Inflammatory macrophage treated with lipopolysaccharide for 1 hour (primary cell): ENCODE data around the gene PAXIP1.
"Not testable (repeated sequence)": the region's sequence is repeated elsewhere in the genome, so short reads cannot be mapped to it uniquely, and the experiment has no call there.

ENCODE experiments used
- DNase-seq, 2 donors: peaks; one replicate each; pipeline ENCODE4 v3.0.0-alpha.2; 2020 to 2022

Gene PAXIP1, protein sequence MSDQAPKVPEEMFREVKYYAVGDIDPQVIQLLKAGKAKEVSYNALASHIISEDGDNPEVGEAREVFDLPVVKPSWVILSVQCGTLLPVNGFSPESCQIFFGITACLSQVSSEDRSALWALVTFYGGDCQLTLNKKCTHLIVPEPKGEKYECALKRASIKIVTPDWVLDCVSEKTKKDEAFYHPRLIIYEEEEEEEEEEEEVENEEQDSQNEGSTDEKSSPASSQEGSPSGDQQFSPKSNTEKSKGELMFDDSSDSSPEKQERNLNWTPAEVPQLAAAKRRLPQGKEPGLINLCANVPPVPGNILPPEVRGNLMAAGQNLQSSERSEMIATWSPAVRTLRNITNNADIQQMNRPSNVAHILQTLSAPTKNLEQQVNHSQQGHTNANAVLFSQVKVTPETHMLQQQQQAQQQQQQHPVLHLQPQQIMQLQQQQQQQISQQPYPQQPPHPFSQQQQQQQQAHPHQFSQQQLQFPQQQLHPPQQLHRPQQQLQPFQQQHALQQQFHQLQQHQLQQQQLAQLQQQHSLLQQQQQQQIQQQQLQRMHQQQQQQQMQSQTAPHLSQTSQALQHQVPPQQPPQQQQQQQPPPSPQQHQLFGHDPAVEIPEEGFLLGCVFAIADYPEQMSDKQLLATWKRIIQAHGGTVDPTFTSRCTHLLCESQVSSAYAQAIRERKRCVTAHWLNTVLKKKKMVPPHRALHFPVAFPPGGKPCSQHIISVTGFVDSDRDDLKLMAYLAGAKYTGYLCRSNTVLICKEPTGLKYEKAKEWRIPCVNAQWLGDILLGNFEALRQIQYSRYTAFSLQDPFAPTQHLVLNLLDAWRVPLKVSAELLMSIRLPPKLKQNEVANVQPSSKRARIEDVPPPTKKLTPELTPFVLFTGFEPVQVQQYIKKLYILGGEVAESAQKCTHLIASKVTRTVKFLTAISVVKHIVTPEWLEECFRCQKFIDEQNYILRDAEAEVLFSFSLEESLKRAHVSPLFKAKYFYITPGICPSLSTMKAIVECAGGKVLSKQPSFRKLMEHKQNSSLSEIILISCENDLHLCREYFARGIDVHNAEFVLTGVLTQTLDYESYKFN

DNA sequence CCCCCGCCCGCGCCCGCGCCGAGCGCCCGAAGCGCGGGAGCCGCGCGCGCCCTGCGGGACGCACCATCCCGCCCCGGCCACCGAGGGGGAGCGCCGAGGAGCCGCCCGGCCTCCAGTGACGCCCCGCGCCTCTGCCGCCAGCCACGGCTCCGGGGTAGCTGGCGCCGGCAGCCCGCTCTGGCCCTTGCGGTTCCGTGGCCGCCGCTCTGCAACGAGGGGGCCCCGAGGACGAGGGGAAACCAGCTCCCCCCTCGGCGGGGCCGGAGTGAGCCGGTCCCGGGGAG lies at the start of gene PAXIP1:
PAXIP1 (minus strand) TSS at position 33 of the 284 bp plus-strand sequence. CDS start 195 bp downstream, outside the sequence.
- DNase-seq: peak in 1 of 2 donors; percentile 17

DNA sequence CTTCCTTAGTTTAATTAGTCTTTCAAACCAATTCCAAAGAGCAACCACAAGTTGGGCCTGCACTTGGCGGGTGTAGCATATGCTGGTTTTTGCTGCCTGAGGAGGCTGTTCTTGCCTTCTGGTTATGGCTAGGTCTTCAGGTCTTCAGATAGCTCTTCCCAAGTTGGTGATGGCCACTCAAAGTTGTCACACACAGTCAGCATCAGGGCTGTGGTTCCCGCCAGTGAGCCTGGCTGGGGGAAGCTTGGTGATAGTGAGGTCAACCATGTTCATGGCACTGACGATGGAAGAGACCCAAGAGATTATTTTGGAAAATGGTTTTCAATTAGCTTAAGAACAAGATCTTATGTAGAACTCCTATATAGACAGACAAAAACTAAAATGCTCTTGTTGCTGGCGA lies 48.4 kb upstream of the PAXIP1 start:
- no peak for DNase-seq

DNA sequence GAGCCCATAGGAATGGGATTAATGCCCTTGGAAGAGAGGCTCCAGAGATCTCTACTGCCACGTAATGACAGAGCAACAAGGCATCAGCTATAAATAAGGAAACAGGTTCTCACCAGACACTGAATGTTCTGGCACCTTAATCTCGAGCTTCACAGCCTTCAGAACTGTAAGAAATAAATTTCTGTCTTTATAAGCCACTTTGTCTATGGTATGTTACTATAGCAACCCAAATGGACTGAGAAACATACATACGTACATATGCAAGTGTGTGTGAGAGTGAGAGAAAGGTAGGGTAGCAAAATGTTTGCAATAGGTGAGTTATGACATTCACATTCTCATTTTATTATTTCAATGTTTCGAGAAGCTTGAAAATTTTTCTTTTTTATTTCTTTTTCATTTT lies 45.1 kb upstream of the PAXIP1 start:
- no peak for DNase-seq

DNA sequence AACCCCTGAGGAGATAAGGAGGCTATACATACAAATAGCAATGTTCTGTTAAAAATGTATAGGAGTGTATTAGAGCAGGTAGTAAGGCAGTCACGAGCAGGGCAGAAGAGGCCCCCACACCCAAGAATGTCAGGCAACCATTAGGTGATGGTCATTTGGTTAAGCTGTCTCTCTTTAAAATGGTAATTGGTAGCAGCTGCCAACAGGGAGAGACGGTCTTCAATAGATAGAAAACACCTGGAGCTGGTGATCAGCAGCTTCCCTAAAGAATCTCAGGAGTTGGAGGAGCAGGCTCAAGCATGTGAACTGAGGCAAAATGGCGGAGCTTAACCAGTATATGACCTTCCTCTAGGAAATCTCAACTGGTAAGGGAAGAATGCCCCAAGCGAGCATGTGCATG lies 40.8 kb upstream of the PAXIP1 start:
- no peak for DNase-seq

DNA sequence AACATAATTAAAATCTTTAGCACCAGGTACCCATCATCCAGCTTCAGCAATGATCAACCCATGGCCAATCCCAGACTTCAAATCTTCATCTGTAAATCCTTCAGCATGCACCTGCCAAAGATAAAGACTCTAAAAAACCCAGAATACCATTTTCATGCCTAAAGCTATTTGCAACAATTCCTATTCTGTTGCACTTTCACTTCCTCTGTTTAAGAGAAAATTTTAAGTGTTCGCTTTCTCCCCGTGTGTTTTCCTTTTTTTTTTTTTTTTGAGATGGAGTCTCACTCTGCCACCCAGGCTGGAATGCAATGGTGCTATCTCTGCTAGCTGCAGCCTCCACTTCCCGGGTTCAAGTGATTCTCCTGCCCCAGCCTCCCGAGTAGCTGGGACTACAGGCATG lies 35.4 kb upstream of the PAXIP1 start:
- DNase-seq: no peak

DNA sequence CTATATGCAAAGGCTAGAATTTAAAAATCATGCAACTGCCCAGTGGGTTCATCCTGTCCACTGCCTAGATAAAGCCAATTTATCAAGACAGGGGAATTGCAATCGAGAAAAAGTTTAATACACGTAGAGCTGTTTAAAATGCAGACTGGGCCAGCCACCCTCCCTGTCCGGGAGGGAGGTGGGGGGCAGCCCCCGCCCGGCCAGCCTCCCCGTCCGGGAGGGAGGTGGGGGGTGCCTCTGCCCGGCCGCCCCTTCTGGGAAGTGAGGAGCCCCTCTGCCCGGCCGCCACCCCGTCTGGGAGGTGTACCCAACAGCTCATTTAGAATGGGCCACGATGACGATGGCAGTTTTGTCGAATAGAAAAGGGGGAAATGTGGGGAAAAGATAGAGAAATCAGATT lies 31.6 kb upstream of the PAXIP1 start:
- not testable (repeated sequence) for DNase-seq

DNA sequence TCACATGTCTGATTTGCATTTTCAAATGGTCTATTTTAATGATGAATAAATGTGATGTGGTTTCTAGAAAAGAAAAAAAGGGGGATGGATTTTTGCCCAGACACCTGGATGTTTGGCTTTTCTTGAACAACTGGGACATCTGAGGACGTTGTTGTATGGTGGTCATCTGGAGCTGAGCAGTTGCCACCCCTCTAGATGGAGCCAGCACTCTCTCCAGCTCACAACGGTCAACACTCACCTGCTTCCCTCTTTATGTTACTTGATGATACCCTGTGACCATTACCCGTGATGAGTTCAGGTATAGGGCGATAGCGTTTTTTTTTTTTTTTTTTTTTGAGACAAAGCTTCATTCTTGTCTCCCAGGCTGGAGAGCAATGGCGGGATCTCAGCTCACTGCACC lies 30.1 kb upstream of the PAXIP1 start:
- no peak for DNase-seq

DNA sequence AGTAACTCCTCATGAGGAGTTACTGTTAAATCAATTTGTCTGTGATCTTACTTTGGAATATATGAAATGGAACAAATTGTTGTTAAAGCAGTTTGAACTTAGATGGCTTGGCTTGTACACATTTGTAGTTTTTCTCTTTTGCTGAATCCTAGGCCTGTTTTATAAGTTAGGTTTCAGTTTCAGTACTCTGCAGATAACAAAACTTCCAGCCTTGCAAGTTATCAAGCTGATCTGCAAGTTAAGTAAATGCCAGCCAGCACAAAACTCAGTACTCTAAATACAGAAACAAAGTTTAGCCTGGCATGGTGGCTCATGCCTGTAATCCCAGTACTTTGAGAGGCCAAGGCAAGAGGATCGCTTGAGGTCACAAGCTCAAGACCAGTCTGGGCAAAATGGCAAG lies 25.0 kb upstream of the PAXIP1 start:
- DNase-seq: no peak

DNA sequence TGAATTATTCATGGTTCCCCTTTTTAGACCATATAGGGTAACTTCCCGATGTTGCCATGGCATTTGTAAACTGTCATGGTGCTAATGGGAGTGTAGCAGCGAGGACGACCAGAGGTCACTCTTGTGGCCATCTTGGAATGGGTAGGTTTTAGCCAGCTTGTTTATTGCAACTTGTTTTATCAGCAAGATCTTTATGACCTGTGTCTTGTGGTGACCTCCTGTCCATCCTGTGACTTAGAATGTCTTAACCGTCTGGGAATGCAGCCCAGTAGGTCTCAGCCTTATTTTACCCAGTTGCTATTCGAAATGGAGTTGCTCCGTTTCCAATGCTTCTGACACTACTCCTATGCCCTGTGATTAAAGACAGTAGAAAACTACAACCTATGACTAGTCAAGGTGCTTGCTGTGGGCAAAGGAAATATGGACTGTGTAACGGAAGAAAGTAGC lies 18.8 kb upstream of the PAXIP1 start:
- peak in 1 of 2 donors; percentile 0 for DNase-seq

DNA sequence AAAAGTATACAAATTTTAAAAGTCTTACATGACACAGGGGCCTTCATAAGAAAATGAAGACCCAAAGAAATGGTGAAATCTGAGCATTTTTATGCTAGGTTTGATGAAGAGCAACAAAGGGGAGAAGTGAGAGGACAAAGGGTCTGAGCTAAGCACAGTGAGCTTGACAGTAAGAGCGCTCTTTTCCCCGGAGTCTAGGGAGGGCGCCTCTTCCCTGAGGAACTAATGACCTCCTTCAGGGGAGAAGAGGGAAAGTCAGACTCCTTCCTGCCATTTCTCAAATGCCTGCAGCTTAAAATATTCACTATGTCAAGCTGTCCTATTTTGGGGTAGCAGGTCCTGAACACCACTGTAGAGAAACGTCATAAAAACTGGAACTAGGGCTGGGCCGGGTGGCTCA lies 18.1 kb upstream of the PAXIP1 start:
- no peak for DNase-seq

DNA sequence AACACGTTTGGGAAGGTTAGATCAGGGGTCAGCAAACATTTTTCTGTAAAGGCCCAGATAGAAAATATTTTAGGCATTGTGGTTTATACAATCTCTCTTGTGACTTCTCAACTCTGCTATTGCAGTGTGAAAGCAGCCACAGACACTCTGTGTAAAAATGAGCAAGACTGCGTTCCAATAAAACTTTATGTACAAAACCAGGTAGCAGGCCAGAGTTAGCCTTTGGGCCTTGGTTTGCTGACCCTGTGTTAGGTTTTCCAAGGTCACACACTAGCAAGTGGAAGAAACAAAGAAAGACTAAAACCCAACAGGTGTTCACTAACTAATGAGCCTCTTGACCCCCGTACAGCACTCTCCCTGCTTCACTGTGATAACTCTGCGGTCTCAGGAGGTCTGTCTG lies 14.9 kb upstream of the PAXIP1 start:
- DNase-seq: no peak

DNA sequence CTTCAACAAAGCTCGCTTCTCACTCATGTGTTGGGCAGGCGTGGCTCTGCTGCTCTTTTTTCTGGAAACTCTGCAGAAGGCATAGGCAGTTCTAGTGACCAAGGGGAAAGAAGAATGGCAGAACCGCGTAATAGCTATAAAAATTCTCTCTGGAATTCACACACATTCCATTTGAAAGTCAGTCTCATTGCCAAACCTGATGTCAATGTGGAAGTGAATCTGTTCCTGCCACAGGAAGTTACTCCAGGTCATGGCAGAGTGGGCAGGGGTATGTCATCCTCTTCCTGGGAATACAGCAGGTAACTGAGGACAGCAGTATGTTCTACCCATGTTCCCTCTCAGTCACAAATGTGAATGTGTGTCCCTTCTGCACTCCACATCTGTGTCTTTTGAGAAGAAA lies 8.2 kb upstream of the PAXIP1 start:
- no peak for DNase-seq

DNA sequence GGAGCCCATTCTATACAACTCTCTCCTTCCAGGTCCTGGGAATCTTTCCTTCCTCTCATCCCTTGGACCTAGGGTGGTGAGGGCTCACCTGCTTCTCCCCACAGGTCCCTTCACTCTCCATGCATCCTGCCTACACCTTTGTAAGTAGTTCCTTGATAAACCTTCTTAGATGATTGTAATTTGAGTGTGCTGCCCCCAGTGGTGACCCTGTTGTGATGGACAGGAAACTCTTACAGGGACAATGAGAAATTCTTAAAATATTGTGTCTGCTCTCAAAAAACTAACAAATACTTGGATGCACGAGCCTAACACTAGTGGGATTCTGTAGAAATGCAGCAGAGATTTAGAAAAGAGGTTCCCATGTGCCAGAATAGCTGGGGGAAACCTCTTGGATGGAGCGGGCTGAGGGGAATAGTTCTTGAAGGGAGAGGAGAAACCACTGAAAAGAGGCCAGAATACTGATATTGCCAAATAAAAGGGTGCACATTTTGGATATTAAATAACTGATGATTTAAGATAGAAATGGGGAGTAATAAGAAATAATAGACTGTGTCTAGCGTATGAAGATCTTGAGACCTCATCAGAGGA lies 6.7 kb upstream of the PAXIP1 start:
- peak in 1 of 2 donors; percentile 32 for DNase-seq

DNA sequence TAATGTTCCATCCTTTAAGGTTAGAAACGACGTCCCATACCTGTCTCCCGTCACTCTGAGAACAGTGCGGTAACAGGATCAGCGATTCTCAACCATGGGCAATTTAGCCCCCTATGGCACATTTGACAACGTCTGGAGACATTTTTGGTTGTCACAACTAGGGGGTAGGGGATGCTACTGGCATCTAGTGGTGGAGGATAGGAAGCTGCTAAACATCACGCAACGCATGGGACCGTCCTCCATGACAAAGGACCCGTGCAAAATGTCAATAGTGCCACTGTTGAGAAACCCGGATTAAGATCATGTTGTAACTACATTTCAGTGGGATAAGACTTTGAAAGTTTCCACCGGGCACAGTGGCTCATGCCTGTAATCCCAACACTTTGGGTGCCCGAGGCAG lies 5.0 kb upstream of the PAXIP1 start:
- peak in 1 of 2 donors; percentile 19 for DNase-seq

DNA sequence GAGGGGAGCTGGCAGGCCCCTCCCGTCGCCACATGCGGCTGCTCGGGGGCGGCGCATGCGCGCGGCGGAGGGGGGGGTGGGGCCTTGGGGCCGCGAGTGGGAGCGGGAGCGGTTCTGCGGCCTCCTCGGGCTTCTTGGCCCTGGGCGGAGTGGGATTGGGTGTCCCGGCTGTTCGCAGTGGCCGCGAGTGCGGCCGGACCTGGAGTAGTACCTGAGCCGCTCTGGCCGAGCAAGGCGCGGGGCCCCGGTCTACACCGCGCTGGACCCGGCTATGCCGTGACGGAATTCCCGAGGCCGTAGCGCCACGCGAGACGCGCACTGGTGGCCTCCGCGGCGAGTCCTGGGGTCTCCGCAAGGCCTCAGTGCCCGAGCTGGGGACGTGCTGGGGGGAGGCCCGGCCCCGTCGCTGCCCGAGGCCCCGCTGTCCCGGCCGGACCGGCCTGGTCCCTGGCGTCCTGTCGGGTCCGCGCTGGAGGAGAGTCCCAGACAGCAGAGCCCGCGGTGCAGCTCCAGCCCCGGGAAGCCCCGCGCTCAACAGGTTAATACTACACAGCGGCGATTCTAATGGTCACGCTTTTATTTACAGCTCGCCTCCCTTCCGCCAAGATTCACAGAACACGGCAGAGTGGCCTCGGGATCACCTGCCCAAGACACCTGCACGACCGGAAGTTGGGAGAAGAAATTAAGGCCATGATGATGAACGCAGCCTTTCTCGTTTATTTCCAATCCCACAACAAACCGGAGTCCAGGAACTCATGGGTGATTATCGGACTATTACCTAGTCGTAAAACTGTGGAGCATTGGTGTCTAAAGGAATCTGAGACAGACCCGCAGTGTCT lies 671 bp upstream of the PAXIP1 start:
- DNase-seq: peak; percentile 82 to 86

DNA sequence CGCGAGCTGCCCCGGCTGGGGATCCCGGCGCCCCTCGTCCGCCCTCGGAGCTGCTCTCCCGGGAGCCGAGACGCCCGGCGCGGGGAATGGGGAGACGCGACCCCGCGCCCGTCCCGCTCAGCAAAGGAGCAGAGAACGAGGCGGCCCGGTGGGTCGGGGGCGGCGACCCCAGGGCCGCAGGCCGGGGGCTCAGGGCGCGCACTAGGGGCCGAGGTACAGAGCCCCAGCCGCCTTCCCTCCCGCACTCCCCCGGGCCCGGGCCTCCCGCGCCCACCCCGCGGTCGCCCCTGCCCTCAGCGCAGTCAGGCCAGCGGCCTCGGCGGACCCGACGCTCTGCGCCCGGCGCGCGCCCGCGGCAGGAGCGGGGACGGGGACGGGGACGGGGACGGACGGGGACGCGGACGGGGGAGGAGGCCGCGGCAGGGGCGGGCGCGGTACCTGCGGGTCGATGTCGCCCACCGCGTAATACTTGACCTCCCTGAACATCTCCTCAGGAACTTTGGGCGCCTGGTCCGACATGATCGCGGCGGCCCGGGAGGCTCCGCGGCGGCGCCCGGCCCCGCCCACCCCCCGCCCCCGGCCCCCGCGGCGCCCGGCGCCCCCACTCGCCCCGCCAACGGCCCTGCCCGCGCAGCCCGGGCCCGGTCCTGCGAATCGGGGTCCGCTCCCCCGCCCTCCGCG lies 373 bp downstream of the PAXIP1 start:
- DNase-seq: peak; percentile 9 to 38

DNA sequence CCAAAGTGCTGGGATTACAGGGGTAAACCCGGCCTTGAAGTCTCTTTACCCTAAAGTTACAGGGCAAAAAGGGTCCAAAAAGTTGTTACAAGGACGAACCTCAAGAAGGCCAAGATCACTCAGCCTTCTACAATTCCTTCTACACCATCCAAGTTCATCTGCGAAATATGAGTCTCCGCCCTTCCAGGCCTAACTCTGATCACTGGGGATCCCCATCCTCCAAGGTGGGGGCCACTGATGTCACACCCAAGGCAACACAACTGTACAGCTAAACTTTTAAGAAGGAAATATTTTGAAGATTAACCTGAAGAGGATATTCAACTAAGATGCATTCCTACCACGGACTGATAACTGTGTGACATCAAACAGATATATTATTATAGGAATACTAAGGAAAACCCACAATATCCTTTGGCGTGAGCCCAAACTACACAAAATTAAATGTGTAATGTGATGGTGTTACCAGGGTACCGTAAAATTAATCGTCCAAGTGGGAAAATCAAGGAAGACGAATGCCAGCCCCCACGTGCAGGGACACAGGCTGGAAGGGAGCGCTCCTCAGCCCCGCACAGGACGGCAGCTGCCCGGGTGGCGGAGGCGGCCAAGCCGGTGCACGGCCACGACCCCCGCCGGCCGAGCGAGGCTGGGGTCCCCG lies 1.0 kb downstream of the PAXIP1 start:
- peak in 1 of 2 donors; percentile 2 for DNase-seq

DNA sequence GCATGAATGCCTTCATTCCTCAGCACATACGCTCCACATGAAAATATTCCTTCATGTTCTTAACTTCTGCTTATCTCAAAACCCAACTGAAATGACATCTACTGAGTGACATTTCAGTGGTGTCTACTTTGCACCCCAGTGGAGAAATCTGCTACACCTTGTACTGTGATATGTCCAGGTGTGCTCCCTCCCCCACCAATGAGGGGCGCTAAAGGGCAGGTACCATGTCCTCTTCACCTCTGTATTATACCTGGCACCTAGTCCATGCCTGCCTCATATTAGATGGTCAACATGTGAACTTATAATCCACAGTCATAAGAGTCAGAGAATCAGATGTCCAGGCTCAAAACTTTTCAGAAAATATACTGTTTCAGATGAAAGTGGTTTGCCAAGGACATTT lies 2.1 kb downstream of the PAXIP1 start:
- DNase-seq: no peak

DNA sequence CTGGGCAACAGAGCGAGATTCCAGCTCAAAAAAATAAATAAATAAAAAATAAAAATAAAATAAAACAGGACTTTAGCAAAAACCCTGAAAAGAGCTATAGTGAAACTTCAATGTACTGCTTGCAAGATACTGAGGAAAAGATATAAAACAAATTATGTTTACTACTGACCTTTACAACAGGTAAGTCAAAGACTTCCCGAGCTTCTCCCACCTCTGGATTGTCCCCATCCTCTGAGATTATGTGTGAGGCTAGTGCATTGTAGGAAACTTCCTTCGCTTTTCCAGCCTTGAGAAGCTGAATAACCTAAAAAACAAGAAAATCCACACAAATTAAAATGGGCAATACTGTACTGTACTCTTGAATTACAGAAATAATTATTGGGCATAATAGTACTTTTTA lies 4.4 kb downstream of the PAXIP1 start:
- DNase-seq: no peak

DNA sequence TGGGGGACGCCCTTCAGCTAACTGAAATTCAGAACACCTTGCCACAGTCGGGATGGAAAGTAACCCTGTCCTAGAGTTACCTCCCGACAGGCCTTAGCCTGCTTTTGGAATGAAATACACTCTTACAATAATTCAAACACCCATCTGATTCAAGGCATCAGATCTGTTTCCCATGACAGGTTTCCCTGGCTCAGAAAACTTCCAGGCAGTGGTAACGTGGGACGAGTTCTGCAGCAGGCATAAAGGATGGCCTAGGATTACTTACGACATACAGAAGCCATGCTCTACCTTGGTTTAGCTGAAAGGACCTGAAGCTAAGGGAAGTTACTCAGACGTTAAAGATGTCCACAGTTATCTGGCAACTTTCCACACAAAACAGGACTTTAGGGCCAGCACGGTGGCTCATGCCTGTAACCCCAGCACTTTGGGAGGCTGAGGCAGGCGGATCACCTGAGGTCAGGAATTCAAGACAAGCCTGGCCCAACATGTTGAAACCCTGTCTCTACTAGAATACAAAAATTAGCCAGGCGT lies 5.0 kb downstream of the PAXIP1 start:
- no peak for DNase-seq

DNA sequence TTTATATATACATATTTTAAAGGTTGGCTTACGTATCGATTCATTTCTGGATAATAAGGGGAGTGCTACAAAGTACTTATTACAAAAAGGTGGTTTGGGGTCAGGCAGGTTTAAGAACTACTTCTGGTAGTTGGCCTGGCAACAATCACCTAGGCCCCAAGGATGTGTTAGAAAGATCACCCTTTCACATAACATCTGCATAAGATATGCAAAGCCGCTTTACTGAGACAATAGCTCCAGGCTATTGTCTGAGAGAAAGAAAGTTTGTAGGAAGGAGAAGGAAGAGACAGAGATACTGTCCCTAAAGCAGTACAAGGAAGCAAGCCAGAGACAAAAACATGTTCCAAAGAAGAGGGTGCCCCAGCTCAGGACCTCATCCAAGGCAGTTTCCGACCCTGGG lies 6.2 kb downstream of the PAXIP1 start:
- DNase-seq: no peak
